ENCODE results near the gene NLGN1.

The NLGN1 gene

DNA sequence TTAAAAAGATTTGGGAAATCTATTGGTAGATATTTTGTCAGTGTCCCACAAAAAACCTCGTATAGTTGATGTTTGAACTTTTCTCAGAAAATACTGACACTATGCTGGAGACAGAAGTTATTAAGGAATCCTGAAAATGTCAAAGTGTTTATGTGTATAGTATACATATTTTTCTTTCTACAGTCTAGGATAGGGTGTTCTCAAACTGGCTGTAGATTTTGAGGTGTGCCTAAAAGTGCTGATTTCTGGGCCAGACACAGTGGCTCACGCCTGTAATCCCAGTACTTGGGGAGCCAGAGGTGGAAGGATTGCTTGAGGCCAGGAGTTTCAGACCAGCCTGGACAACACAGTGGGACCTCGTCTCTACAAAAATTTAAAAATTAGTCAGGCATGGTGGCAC lies 322.0 kb downstream of the NLGN1 start:
- DNase-seq (ENCODE audit: low spot score), result no peak

DNA sequence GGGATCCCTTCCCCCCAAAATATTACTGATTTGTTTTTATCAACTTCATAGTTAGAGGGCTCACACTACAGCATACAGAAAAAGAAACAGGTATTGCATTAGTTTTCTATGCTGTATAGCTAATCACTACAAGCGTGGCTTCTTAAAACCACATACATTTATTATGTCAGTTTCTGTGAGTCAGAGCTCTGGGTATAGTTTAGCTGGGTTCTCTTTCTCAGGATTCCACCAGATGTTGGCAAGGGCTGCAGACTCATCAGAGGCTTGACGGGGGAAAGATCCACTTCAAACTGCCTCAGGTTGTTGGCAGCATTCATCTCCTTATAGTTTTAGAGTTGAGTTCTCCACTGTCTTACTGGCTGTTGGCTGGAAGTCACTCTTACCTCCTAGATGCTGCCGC lies 328.0 kb downstream of the NLGN1 start:
- DNase-seq (ENCODE audit: low spot score), result no peak

DNA sequence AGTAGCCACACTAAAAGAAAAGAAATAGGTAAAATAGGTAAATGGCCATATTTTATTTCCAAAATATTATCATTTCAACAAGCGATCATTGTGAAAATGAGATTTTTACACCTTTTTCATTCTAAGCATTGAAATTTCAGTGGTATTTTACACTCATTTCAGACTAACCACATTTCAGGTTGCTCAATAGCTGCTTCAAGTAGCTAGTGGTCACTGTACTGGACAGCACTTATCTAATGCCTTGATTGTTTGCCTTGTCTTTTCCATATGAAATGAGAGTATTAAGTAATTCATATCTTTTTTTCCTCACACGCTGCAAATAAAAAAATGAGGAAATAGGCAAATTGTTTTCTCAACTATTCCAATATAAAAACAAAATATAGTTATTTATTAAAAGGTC lies 332.8 kb downstream of the NLGN1 start:
- no peak for DNase-seq (ENCODE audit: low spot score)

DNA sequence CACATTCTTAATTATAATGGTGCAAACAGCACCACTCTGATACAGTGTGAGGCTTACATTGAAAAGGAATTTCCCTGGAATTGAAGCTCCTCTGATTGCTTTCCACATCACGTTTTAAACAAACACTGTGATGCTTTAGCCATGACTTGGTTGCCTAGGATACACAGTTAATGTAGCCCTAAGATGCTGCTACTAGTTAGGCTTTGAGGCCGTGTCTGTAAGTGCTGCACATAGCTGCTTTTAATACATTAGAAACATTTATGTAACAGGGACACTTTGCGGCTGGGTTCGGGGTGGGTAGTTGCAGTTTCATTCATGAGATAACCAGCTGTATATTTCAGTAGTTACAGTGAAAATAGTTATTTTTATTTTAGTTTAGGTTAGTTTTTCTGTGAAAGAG lies 334.7 kb downstream of the NLGN1 start:
- DNase-seq (ENCODE audit: low spot score), result no peak

DNA sequence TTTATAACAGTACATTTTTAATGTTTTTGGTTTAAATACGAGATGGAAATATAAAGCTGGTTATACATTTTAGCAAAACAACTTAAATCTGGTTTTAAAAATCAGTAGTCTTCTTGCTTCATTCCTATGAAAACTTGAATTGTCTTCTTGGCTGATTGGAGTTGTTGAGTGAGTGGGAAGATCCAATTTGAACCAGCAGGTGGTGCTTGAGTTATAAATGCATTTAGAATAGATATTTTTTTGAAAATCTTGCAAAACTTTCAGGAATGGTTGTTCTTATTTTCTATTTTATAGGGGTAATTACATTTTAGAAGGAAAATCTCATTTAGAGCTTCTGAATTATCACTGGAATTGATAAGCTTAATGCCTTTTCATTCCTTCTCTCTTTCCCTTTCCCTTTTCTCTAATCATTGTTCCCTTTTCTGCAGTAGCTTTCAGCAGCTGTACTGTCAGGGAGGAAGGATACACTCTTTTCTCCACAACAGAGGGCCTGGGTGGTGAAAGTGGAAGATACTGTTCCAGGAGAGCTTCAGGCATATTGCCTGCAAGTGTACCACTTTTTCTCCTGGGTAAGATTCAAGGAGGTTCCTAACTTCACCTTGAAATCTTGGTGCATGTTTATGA lies 335.6 kb downstream of the NLGN1 start:
- no peak for DNase-seq (ENCODE audit: low spot score)

DNA sequence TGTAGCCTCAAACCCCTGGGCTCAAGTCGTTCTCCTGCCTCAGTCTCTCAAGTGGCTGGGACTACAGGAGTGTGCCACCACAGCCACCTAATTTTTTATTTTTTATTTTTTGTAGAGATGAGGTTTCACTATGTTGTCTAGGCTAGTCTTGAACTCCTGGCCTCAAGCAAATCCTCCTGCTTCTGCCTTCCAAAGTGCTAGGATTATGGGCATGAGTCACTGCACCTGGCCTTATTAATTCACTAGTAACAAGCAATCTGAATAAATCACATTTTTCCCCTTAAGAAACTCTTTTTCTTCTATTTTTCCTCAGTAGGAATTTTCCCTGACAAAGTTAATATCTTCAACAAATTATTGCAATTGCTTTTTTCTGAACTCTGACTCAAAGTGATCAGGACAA lies 336.9 kb downstream of the NLGN1 start:
- DNase-seq (ENCODE audit: low spot score), result no peak

DNA sequence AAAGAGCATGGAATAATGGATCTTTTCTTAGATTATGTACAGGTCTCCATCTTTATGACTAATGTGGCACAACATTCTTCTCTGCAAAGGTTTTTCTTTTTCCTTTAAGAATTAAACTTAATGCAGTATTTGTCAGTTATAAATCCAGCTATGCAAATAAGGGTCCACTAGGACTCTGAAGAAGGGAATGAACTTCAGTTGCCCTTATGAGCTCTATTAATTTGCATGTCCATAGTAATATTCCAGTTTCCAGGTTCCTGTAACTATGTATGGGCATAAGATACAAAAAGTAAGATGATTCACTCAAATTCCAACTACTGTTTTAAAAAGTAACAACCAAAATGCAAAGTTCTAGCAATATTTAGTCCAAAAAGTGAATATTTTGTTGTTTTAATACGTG lies 337.4 kb downstream of the NLGN1 start:
- DNase-seq (ENCODE audit: low spot score), result no peak

DNA sequence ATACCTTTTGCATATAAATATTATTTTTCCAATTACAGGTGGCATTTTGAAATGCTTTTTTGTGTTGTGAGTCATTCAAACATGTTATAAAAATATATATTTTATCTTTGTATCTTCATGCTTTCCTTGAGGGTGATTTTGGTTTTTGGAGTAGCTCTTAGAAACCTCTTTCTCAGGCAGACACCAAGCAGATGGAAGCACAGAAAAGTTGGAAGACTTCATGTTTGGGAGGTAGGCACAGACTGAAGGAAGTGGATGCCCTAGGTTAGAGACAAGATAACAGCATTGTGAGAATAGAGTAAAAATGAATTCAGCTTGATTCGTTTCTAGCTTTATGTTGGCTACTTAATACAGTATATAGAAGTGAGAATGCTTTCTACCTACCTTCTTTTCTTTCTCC lies 338.3 kb downstream of the NLGN1 start:
- DNase-seq (ENCODE audit: low spot score), result no peak

DNA sequence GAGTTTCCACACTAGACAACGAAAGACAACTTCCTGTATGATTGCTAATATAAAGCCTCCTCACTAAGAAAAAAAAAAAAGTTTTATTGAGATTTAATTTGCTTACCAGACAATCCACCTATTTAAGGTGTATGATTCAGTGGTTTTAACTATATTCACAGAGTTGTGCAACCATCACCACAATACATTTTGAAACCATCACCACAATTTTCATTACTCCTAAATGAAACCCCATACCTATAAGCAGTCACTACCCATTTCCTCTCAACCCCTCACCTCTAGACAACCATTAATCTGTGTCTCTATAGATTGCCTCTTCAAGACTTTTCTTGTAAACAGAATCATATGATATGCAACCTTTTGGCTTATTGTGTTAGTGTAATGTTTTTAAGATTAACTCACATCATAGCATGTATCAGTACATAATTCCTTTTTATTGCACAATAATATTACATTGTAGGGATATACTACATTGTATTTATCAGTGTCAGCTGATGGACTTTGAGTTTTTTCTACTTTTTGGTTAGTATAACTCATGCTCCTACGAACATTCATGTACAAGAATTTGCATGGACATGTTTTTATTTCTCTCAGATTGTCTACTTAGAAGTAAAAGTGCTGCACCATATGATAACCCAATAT lies 339.7 kb downstream of the NLGN1 start:
- DNase-seq (ENCODE audit: low spot score), result no peak

DNA sequence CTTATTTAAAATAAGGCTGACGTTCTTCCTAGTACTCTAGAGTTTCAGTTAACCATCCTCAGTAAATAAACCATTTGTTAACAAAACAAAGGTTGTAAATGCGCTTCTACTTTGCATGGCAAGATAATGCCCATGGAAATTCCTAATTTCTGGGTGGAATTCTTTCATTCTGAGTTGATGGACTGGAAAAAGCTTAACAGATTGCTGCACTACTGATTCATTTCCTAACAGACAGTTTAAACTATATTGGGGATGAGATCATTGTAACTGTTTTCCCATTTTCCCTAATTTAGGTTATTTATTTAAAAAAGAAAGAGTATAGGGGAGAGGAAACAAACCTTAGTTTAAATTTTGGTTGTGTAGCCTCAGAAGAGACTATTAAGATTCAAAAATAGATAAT lies 342.2 kb downstream of the NLGN1 start:
- DNase-seq (ENCODE audit: low spot score), result no peak

DNA sequence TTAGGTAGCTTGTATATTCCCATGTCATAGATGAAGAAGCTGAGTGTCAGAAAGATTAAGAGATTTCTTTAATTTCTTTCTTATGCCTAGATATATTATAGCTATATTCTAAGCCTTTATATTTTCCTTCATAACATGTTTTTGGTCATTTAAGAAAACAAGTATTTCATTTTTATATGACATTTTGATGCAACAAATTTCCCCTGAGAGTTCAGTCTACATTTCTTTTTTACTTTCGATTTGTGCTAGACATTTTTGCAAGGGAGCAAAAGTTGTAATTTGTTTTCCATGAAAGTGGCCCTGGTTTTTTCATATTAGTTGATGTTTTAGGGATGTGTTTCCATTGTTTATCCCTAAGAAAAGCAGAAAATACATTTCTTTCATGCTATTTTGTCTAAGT lies 344.9 kb downstream of the NLGN1 start:
- no peak for DNase-seq (ENCODE audit: low spot score)

DNA sequence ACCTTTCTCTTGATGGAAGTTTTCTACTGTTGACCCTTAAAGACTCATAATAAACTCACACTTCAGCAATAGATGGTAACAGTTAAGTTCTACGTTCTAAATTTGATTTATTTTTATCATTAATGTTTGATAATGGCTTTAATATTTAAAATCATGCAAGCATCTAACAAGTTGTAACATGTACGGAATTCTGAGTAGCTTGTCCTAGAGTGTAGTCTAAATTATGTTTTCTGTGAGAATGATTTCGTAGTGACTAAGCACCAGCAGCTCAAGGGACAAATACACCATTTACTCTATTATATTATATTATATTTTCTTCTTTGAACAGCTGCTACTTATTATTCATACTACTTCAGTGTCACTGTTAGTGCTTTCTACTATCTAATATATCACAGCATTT lies 345.6 kb downstream of the NLGN1 start:
- DNase-seq (ENCODE audit: low spot score), result no peak

DNA sequence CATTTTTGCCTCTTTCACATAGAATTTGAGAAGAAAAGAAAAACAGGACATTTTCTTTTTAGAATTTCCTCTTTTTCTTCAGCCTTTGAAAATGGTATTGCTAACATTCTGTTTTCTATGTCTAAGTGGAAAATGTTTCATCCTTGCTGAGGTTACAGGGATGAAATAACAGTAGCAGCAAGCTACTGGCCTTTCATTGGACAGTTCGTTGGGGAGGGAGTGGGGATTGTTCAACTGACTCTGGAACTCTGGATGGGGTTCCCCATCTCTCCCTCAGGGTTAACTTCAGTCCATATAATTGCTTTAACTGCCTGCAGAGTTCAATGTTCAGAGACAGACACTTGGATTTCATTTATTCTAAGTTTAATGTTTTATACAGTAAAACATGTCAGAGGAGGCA lies 346.0 kb downstream of the NLGN1 start:
- DNase-seq (ENCODE audit: low spot score), result no peak

DNA sequence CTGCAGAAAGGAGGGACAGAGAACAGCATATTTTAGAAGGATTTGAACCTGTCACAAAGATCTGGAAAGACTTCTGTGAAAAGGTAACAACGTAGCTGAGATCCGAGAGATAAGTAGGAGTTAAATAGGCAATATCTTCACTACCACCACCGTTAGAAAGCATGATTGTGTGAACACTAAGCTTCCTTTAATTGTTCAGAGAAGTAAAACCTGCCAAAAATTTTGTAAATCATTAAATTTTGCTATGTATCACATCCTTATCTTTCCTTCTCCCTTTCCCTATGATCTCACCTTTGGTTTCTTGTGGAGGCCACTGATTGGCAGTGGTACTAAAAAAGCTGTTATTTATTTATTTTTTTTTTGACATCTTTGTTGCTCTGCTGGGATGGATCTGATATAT lies 346.9 kb downstream of the NLGN1 start:
- no peak for DNase-seq (ENCODE audit: low spot score)

DNA sequence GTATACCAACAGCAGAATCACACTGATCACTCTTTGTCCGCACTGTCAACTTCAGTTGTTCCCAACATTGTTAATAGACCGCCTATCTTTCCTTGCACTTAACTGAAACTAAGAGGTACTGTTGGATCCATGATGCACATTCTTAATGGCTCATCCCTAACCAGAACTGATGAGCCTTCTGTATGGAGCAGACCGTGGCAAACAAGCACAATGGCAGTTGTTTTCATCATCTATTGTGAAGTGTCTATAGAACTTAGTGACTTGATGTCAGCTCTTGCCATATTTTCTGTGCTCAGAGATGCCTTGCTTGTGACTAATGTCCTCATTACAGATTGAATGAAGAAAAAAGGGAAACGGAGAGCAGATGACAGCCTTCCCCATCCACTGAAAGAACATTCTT lies 347.4 kb downstream of the NLGN1 start:
- DNase-seq (ENCODE audit: low spot score), result no peak

DNA sequence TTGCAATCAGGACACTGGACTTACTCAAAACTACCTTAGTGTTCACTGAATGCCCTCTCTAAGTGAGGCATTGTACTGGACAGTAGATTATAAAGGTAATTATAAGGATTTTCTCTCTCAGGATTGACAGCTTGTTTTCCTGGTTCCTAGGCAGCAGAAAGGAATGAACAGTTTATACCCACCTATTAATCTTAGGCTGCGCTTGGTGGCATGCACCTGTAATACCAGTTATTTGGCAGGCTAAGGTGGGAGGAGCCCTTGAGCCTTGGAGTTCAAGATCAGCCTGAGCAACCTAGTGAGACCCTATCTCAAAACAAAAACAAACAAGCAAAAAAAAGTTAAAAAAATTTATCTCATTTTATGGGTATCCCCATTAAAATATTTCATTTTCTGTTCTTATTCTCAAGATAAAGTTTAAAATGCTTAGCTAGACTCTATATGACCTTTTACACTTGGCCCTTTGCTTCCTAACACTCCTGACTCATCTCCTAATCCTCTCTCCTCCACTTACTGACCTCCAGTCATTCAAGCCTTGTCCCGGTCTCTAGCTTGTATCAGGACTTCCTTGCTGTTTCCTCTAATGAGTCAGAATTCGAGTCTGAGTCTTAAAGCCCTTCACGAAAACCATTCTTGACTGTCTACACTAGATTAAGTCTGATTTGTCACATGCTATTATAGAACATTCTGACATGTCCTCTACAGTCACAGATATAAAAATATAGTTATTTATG lies 348.6 kb downstream of the NLGN1 start:
- DNase-seq (ENCODE audit: low spot score), result no peak

DNA sequence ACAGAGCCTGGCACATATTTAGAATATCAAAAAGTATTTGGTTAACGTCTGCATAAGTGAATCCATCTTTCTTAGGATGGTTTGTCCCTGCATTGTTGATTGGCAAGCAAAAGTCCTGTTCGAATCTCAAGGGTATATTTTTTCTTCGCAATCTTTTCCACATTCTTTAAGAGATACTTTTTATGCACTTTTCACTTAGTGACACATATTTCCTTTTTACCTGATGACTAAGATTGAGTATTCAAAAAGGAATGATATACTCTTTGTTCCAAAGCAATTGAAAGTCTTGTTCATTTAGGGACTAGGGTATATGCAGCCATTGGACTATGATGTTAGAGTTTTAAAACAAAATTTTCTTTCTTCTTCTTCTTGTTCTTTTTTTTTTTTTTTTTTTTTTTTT lies 349.9 kb downstream of the NLGN1 start:
- DNase-seq (ENCODE audit: low spot score), result no peak

DNA sequence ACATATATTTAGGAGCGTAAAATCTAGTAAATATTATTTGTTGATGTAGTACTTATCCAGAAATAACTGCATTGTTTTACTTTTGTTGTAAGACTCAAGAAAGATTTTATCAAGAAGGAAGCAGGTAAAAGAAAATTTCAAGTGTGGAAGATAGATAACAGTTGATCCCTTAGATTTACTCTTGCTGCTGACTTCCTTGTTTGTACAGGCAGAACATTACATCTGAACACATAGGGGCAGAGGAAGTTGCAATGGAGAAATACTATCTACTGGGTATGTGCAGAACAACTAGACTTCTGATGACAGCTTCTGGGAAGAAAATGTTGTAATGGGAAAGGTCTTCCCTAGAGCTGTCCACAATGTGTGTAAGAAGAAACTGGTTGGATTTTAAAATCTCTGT lies 350.6 kb downstream of the NLGN1 start:
- DNase-seq (ENCODE audit: low spot score), result no peak

DNA sequence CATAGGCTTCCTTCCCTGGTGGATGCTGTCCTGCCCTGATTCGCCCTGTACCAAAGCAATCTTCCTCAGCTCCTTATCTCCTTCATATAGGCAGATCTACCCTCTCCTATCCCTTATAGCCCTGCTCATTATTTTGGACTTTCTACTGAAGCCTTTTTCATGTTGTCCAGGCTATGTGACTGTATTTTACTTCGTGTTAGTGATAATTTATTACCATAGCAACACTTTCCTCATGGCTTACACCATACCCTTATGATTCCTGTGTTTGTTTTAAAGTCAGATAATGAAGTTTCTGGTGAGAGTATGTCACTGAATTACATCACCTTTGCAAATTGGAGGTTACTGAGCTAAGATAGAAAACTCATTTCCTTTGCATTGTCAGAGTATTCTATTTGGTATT lies 352.6 kb downstream of the NLGN1 start:
- no peak for DNase-seq (ENCODE audit: low spot score)

DNA sequence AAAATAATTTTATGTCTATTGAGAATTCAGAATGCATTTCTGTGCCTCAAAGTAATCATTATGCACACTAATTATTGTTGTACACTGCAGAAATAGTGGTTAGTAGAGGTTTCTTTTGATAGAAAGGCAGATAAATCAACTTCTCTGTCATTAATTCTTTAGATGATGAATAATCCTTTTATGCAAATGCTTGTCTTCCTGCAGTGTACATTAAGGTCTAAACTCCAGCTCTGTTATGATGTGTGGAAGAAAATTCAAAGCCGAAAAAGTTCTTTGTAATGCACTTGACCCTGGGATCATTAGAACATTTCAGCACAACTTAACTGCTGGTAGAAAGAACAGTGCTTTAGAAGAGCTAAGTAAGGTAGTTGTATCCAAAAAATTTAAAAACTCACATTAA lies 353.0 kb downstream of the NLGN1 start:
- no peak for DNase-seq (ENCODE audit: low spot score)

DNA sequence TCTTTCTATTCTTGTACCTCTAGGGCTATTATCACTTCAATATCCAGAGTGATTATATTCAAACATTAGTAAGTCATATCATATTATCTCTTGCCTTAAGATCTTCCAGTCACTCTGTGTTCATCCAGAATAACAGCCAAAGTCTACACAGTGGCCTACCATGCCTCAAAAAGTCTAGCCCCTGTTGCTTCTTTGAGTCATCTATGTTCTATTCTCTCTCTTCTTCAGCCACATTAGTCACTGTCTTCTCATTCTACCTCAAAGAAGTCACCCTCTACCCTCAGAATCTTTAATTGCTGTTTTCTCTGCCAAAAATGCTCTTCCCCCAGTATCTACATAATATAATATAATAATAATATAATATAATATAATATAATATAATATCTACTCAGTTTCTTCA lies 356.0 kb downstream of the NLGN1 start:
- no peak for DNase-seq (ENCODE audit: low spot score)

DNA sequence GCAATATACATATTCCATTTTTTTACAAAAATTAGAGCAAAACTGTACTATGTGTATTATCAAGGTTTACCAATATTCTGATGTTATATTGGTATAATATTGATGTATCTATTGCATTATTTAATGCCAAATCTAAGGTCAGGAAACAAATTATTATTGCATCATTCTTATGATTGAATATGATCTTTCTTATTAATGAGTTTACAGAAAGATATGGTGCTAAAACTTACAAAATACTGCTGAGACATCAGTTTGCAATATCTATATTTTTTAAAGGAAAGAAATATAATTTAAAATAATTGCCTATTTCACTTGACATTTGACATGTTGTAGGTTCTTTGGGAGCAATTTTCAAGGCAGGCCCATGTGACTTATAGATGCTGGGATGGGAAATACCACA lies 357.6 kb downstream of the NLGN1 start:
- no peak for DNase-seq (ENCODE audit: low spot score)

DNA sequence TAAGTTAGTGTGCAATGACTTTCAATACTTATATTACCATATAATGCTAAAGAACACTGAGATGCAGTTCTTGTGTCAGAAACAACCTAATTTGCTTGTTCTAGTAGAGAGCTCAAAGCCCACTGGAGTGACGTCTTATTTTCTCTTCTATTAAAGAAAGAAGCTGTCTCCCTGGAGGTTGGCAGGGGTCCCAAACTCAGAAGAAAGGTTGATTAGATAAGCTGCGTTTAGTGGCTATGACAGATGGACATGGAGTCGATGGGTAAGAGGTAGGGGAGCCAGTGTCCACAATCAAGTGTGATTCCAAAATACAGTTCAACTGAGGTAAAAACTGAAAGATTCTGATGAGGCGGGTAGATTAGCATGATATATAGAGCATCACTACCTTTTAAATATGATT lies 363.6 kb downstream of the NLGN1 start:
- no peak for DNase-seq (ENCODE audit: low spot score)

DNA sequence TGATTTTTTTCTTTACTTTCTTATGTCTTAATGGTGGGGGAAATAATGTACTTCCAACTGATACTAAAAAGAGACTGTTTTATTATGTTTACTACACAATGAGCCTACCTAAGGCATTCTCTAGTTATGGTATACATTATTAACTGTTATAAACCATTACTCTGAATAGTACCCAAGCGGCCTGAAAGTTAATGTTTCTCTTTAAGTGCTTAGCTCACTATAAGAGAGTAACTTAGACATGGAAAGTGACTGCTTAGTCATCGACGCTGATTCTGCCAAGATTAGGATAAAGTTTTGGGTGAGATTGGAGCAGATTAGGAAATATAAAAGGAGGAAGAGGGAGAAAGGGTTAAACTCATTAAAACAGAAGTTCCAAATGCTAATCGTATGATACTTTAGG lies 365.0 kb downstream of the NLGN1 start:
- DNase-seq (ENCODE audit: low spot score), result no peak

All from CD4-positive, alpha-beta T cell treated with Interleukin-2 at 100 ng/mL for 4 hours (primary cell).